DOHH2 (cell line): ENCODE measurements around the gene TMEM45A.
"Not testable (repeated sequence)": the region's sequence is repeated elsewhere in the genome, so short reads cannot be mapped to it uniquely, and the experiment has no call there.

ENCODE experiments used
- H3F3A ChIP-seq: fragments of 200-600 bp; sonication (generic), shearing (Covaris generic); 2 replicates; pipeline ENCODE4 v1.6.0; 2016; ENCODE audit warnings: antibody characterized with exemption, mild to moderate bottlenecking; ENCODE audit not compliant: control insufficient read depth, insufficient read depth
- H3K27ac ChIP-seq: fragments of 200-600 bp; sonication (generic); 2 replicates; pipeline ENCODE4 v1.5.1; 2014; ENCODE audit warnings: low read depth, mild to moderate bottlenecking, low read length, moderate library complexity
- H3K27me3 ChIP-seq: fragments of 200-600 bp; sonication (generic); 2 replicates; pipeline ENCODE4 v1.6.1; 2014; ENCODE audit warnings: mild to moderate bottlenecking, low read length, mixed read lengths; ENCODE audit not compliant: control insufficient read depth
- H3K36me3 ChIP-seq: fragments of 200-600 bp; sonication (generic); 2 replicates; pipeline ENCODE4 v1.6.1; 2014; ENCODE audit warnings: mild to moderate bottlenecking, low read length, moderate library complexity, mixed read lengths; ENCODE audit not compliant: control insufficient read depth
- H3K4me1 ChIP-seq: fragments of 200-600 bp; sonication (generic); 2 replicates; pipeline ENCODE4 v1.6.1; 2014; ENCODE audit warnings: mild to moderate bottlenecking, low read length, mixed read lengths; ENCODE audit not compliant: control insufficient read depth
- H3K4me2 ChIP-seq: fragments of 200-600 bp; sonication (generic); 2 replicates; pipeline ENCODE4 v1.6.0; 2014; ENCODE audit warnings: mild to moderate bottlenecking, low read length, moderate library complexity
- H3K4me3 ChIP-seq: fragments of 200-600 bp; sonication (generic); 2 replicates; pipeline ENCODE4 v1.5.1; 2014; ENCODE audit warnings: mild to moderate bottlenecking, low read length, mixed read lengths
- H3K79me2 ChIP-seq: fragments of 200-600 bp; sonication (generic); 2 replicates; pipeline ENCODE4 v1.6.1; 2014; ENCODE audit warnings: mild to moderate bottlenecking, low read length, mixed read lengths; ENCODE audit not compliant: control insufficient read depth
- H3K9me2 ChIP-seq: fragments of 200-600 bp; sonication (generic); replicated peaks from 2 replicates; pipeline ENCODE4 v1.6.1; 2014; ENCODE audit warnings: mild to moderate bottlenecking, low read length, mixed read lengths; ENCODE audit not compliant: control insufficient read depth
- H3K9me3 ChIP-seq: fragments of 200-600 bp; sonication (generic); 2 replicates; pipeline ENCODE4 v1.6.1; 2014; ENCODE audit warnings: antibody characterized with exemption, low read length, mixed read lengths; ENCODE audit not compliant: control insufficient read depth, insufficient read depth
- H4K20me1 ChIP-seq: fragments of 200-600 bp; sonication (generic); 2 replicates; pipeline ENCODE4 v1.6.0; 2014; ENCODE audit warnings: low read depth, mild to moderate bottlenecking, antibody characterized with exemption, low read length, moderate library complexity; ENCODE audit not compliant: control insufficient read depth, insufficient read depth
- EZH2phosphoT487 ChIP-seq: fragments of 200-600 bp; sonication (generic); IDR thresholded peaks from 2 replicates; pipeline ENCODE4 v1.6.1; 2017; ENCODE audit warnings: borderline replicate concordance, mild to moderate bottlenecking, antibody characterized with exemption, low read length, moderate library complexity, mixed read lengths
- TF ChIP-seq, protein P1 (sequence below): fragments of 200-600 bp; sonication (generic); IDR thresholded peaks from one replicate; pipeline ENCODE4 v1.5.1; 2014; ENCODE audit warnings: antibody characterized with exemption, mild to moderate bottlenecking, low read depth, low read length; ENCODE audit not compliant: poor library complexity, severe bottlenecking

TMEM45A gene

DNA sequence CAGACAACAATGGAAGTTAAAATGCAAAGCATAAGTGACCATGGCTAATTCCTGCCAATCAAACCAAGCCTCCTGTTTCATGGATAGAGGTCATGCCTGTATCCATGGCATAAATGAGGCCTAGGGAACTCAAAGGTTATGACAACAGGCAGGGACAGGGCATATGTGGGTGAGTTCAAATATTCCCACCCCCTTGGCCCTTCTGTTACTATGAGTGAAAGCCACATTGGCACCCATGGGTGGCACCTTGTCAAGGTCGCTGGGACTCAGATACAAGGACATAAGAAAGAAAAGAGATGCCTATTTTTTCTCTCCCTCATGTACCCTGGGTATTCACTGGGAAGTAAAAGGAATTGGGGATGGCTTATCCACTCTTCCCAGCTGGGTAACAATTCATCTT lies 25.3 kb upstream of the TMEM45A start:
- Histone ChIP-seq H4K20me1 (no peaks in the 10 kb centered on the region), H3K79me2 (no peaks in the 10 kb centered on the region), H3K9me3 (no peaks in the 10 kb centered on the region; the same call in 1 of the 2 replicates), H3K27me3 (peaks cover 4% of the 10 kb centered on the region; the same call in 1 of the 2 replicates), H3F3A (no peaks in the 10 kb centered on the region), H3K4me1 (no peaks in the 10 kb centered on the region), H3K9me2 (no peaks in the 10 kb centered on the region), H3K27ac (no peak overlapping the region), H3K36me3 (no peaks in the 10 kb centered on the region), H3K4me3 (no peak overlapping the region), H3K4me2 (no peak overlapping the region)
- TF ChIP-seq, protein P1, sequence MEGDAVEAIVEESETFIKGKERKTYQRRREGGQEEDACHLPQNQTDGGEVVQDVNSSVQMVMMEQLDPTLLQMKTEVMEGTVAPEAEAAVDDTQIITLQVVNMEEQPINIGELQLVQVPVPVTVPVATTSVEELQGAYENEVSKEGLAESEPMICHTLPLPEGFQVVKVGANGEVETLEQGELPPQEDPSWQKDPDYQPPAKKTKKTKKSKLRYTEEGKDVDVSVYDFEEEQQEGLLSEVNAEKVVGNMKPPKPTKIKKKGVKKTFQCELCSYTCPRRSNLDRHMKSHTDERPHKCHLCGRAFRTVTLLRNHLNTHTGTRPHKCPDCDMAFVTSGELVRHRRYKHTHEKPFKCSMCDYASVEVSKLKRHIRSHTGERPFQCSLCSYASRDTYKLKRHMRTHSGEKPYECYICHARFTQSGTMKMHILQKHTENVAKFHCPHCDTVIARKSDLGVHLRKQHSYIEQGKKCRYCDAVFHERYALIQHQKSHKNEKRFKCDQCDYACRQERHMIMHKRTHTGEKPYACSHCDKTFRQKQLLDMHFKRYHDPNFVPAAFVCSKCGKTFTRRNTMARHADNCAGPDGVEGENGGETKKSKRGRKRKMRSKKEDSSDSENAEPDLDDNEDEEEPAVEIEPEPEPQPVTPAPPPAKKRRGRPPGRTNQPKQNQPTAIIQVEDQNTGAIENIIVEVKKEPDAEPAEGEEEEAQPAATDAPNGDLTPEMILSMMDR: no peak
- no peak for TF ChIP-seq EZH2phosphoT487

DNA sequence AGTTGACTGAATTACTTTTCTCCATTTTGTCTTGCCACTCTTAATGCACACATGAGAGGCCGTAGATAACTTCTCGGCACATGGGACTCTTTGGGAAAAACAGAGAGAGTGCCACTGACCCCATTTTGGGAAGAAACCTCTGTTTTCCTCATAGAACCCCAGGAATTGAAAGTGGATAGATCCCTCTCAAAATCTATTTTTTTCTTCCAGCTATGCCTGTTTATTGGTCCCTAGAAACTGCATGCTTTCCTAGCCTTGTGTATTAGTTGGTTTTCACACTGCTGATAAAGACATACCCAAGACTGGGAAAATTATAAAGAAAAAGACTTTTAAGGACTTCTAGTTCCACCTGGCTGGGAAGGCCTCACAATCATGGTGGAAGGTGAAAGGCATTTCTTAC lies 23.7 kb upstream of the TMEM45A start:
- H3K4me3 ChIP-seq: no peak overlapping the region
- H3K9me3 ChIP-seq: no peaks in the 10 kb centered on the region; the same call in 1 of the 2 replicates
- no peaks in the 10 kb centered on the region for H3K36me3 ChIP-seq
- no peaks in the 10 kb centered on the region for H3K4me1 ChIP-seq
- peaks cover 4% of the 10 kb centered on the region; the same call in 1 of the 2 replicates for H3K27me3 ChIP-seq
- no peaks in the 10 kb centered on the region for H4K20me1 ChIP-seq
- no peak overlapping the region for H3K27ac ChIP-seq
- H3K79me2 ChIP-seq: no peaks in the 10 kb centered on the region
- H3K9me2 ChIP-seq: no peaks in the 10 kb centered on the region
- H3K4me2 ChIP-seq: no peak overlapping the region
- H3F3A ChIP-seq: no peaks in the 10 kb centered on the region
- TF ChIP-seq, protein P1: no peak
- TF ChIP-seq EZH2phosphoT487: no peak

GRCh38 chr3:100470951-100471350 lies 21.5 kb upstream of the TMEM45A start:
- H3K9me3 ChIP-seq: no peaks in the 10 kb centered on the region; the same call in 1 of the 2 replicates
- H3K4me3 ChIP-seq: no peak overlapping the region
- no peaks in the 10 kb centered on the region for H3K79me2 ChIP-seq
- H3K36me3 ChIP-seq: no peaks in the 10 kb centered on the region
- TF ChIP-seq EZH2phosphoT487: no peak
- no peaks in the 10 kb centered on the region for H4K20me1 ChIP-seq
- no peaks in the 10 kb centered on the region for H3K4me1 ChIP-seq
- no peaks in the 10 kb centered on the region for H3K27me3 ChIP-seq
- H3K27ac ChIP-seq: no peak overlapping the region
- no peaks in the 10 kb centered on the region for H3K9me2 ChIP-seq
- H3K4me2 ChIP-seq: no peak overlapping the region
- no peaks in the 10 kb centered on the region for H3F3A ChIP-seq

DNA sequence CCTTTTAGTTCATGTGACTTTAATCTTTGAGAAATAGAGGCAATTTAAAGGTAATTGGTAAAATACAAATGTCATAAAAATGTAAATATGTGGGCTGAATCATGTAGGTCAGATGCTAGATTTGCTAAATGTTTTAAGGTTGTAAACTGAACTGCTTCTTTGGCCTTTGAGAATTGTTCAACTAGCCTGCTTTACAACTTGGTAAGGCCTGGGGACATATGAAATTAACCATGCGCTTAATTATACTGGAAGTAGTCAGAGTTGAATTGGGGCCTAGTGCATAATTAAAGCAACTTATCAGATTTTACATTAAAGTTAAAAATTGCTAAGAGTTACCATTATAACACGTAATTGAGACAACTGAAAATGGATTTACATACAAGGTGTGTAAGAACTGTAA lies 21.0 kb upstream of the TMEM45A start:
- H3K4me2 ChIP-seq: no peak overlapping the region
- H3K9me3 ChIP-seq: no peaks in the 10 kb centered on the region; the same call in 1 of the 2 replicates
- H3K4me1 ChIP-seq: no peaks in the 10 kb centered on the region
- H3F3A ChIP-seq: no peaks in the 10 kb centered on the region
- H3K79me2 ChIP-seq: no peaks in the 10 kb centered on the region
- H3K27ac ChIP-seq: no peak overlapping the region
- H4K20me1 ChIP-seq: no peaks in the 10 kb centered on the region
- no peaks in the 10 kb centered on the region for H3K36me3 ChIP-seq
- no peaks in the 10 kb centered on the region for H3K27me3 ChIP-seq
- H3K9me2 ChIP-seq: no peaks in the 10 kb centered on the region
- H3K4me3 ChIP-seq: no peak overlapping the region
- TF ChIP-seq, protein P1: no peak
- no peak for TF ChIP-seq EZH2phosphoT487

DNA sequence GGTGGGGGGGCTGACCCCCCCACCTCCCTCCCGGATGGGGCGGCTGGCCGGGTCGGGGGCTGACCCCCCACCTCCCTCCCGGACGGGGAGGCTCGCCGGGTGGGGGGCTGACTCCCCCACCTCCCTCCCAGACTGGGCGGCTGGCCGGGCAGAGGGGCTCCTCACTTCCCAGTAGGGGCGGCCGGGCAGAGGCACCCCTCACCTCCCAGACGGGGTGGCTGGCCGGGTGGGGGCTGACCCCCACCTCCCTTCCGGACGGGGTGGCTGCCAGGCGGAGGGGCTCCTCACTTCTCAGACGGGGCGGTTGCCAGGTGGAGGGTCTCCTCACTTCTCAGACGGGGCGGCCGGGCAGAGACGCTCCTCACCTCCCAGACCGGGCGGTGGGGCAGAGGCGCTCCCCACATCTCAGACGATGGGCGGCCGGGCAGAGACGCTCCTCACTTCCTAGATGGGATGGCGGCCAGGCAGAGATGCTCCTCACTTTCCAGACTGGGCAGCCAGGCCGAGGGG lies 14.5 kb upstream of the TMEM45A start:
- H4K20me1 ChIP-seq, H3K27me3 ChIP-seq, H3F3A ChIP-seq, H3K36me3 ChIP-seq, H3K4me2 ChIP-seq, H3K9me2 ChIP-seq, H3K4me3 ChIP-seq, H3K4me1 ChIP-seq, H3K79me2 ChIP-seq, H3K27ac ChIP-seq, H3K9me3 ChIP-seq: not testable (repeated sequence)

DNA sequence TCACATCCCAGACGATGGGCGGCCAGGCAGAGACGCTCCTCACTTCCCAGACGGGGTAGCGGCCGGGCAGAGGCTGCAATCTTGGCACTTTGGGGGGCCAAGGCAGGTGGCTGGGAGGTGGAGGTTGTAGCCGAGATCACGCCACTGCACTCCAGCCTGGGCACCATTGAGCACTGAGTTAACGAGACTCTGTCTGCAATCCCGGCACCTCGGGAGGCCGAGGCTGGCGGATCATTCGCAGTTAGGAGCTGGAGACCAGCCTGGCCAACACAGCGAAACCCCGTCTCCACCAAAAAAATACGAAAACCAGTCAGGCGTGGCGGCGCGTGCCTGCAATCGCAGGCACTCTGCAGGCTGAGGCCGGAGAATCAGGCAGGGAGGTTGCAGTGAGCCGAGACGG lies 13.9 kb upstream of the TMEM45A start:
- not testable (repeated sequence) for H3K9me3 ChIP-seq, H3F3A ChIP-seq, H3K4me2 ChIP-seq, H3K4me3 ChIP-seq, H3K27me3 ChIP-seq, H3K27ac ChIP-seq, H4K20me1 ChIP-seq, H3K9me2 ChIP-seq, H3K4me1 ChIP-seq, H3K36me3 ChIP-seq, H3K79me2 ChIP-seq
